HCT116 (cell line): ENCODE measurements around the gene LRRC7. TPM values are rescaled to one million over a fixed set of nuclear protein-coding genes. Genes with fewer than 3 reads are reported as not detected.

ENCODE experiments used
- ATAC-seq: fragments of 200-7000 bp; cut with Tn5 transposase; 2 replicates; pipeline ENCODE4 v1.9.1; 2020; ENCODE audit warnings: mild to moderate bottlenecking, moderate library complexity
- BruUV-seq: library from RNA; stranded (reverse); fragments of 400-500 nt; replicated peaks from 2 replicates; lab custom pipeline; 2021; lab: Mats Ljungman, UMichigan
- CTCF ChIA-PET: fragments of 300-600 bp; sonication (Branson Sonifier 250); formaldehyde crosslinking; loops from one replicate; lab custom pipeline; 2021; ENCODE audit warnings: antibody characterized with exemption; lab: Charles Lee
- POLR2A ChIA-PET: fragments of 300-600, 350-600 bp; sonication (Branson Sonifier 250); formaldehyde crosslinking; loops from one replicate; lab custom pipeline; 2021; ENCODE audit warnings: antibody characterized with exemption; lab: Charles Lee
- RAD21 ChIA-PET, 2 experiments: fragments of 300-600 bp; sonication (Branson Sonifier 250); formaldehyde crosslinking; loops; one replicate each; lab custom pipeline; 2023; ENCODE audit warnings: low total read pairs in 2 of 2; ENCODE audit not compliant: uncharacterized antibody in 2 of 2, unreplicated experiment in 2 of 2, low non-redundant PET in 1 of 2; lab: Charles Lee
- DNase-seq: peaks from one replicate; pipeline ENCODE4 v3.0.0-alpha.2; 2010; ENCODE audit warnings: low read depth, low spot score
- H2AFZ ChIP-seq: fragments of 200-600 bp; shearing (Covaris generic), sonication (generic); 2 replicates; pipeline ENCODE4 v1.6.1; 2017; ENCODE audit warnings: low read depth, mixed run types, mixed read lengths, antibody characterized with exemption, low read length; ENCODE audit not compliant: poor library complexity, severe bottlenecking
- H3K27ac ChIP-seq: 2 replicates; pipeline ENCODE4 v1.5.1; 2012; ENCODE audit warnings: low read depth, low read length
- H3K27me3 ChIP-seq: fragments of 200-600 bp; sonication (generic); 2 replicates; pipeline ENCODE4 v1.6.1; 2016; ENCODE audit warnings: mixed run types, low read length, mixed read lengths; ENCODE audit not compliant: insufficient read depth
- H3K36me3 ChIP-seq, 2 experiments: fragments of 200-500 bp in 1 of 2; fragments of 200-600 bp in 1 of 2; sonication (Bioruptor generic) in 1 of 2; sonication (generic) in 1 of 2; 2 replicates each; pipeline versions ENCODE4 v1.5.1 to v1.6.1; 2014 to 2016; ENCODE audit warnings: low read length in 2 of 2, inconsistent platforms in 1 of 2, mixed read lengths in 1 of 2, mixed run types in 1 of 2; ENCODE audit not compliant: insufficient read depth in 2 of 2, control insufficient read depth in 1 of 2
- H3K4me1 ChIP-seq, 2 experiments: fragments of 200-600 bp in 1 of 2; sonication (generic) in 1 of 2; 2 replicates each; pipeline versions ENCODE4 v1.5.1 to v1.6.1; 2012 to 2017; ENCODE audit warnings: low read length in 2 of 2, inconsistent platforms in 1 of 2, mild to moderate bottlenecking in 1 of 2, mixed read lengths in 1 of 2, mixed run types in 1 of 2, moderate library complexity in 1 of 2; ENCODE audit not compliant: insufficient read depth in 2 of 2, control insufficient read depth in 1 of 2
- H3K4me2 ChIP-seq: fragments of 200-600 bp; sonication (generic); 2 replicates; pipeline ENCODE4 v1.6.1; 2017; ENCODE audit warnings: mixed run types, low read length, mixed read lengths
- H3K4me3 ChIP-seq, 2 experiments: fragments of 200-600 bp in 1 of 2; sonication (generic) in 1 of 2; replicated peaks in 1 of 2; 2 replicates each; pipeline ENCODE4 v1.5.1; 2011 to 2016; ENCODE audit warnings: low read length in 2 of 2, control low read depth in 1 of 2, low read depth in 1 of 2, mild to moderate bottlenecking in 1 of 2, mixed read lengths in 1 of 2, mixed run types in 1 of 2
- H3K79me2 ChIP-seq: fragments of 200-600 bp; sonication (generic); 2 replicates; pipeline ENCODE4 v1.6.1; 2017; ENCODE audit warnings: mild to moderate bottlenecking, mixed run types, low read length, moderate library complexity, mixed read lengths; ENCODE audit not compliant: insufficient read depth
- H3K9ac ChIP-seq: fragments of 200-600 bp; sonication (generic); 2 replicates; pipeline ENCODE4 v1.6.1; 2016; ENCODE audit warnings: low read length, mixed read lengths
- H3K9me2 ChIP-seq: fragments of 200-600 bp; sonication (generic), shearing (Covaris generic); 2 replicates; pipeline ENCODE4 v1.6.1; 2017; ENCODE audit warnings: mixed run types, mild to moderate bottlenecking, moderate library complexity; ENCODE audit not compliant: insufficient read depth
- H3K9me3 ChIP-seq, 2 experiments: fragments of 200-500 bp in 1 of 2; fragments of 200-600 bp in 1 of 2; sonication (Bioruptor generic) in 1 of 2; sonication (generic) in 1 of 2; 2 replicates each; pipeline ENCODE4 v1.6.1; 2014 to 2017; ENCODE audit warnings: low read length in 2 of 2, mixed read lengths in 2 of 2, inconsistent platforms in 1 of 2, low read depth in 1 of 2, mild to moderate bottlenecking in 1 of 2, mixed run types in 1 of 2, moderate library complexity in 1 of 2; ENCODE audit not compliant: control insufficient read depth in 1 of 2, insufficient read depth in 1 of 2
- H4K20me1 ChIP-seq: fragments of 200-600 bp; sonication (generic), shearing (Covaris generic); 2 replicates; pipeline ENCODE4 v1.6.1; 2017; ENCODE audit warnings: mixed run types, mild to moderate bottlenecking, moderate library complexity; ENCODE audit not compliant: insufficient read depth
- CEBPB ChIP-seq: IDR thresholded peaks from 2 replicates; pipeline ENCODE4 v1.6.1; 2012; ENCODE audit warnings: low read depth
- EZH2 ChIP-seq: fragments of 200-600 bp; sonication (generic); IDR thresholded peaks from 2 replicates; pipeline ENCODE4 v1.6.1; 2017; ENCODE audit warnings: antibody characterized with exemption, mixed run types
- JUND ChIP-seq: IDR thresholded peaks from 2 replicates; pipeline ENCODE4 v1.6.1; 2012
- POLR2AphosphoS5 ChIP-seq: IDR thresholded peaks from 2 replicates; pipeline ENCODE4 v1.6.1; 2011; ENCODE audit warnings: mild to moderate bottlenecking, low read depth, low read length, moderate library complexity
- ZNF274 ChIP-seq: fragments of 200-500 bp; sonication (Bioruptor generic); IDR thresholded peaks from 2 replicates; pipeline ENCODE4 v1.6.1; 2014; ENCODE audit warnings: mild to moderate bottlenecking, low read depth, low read length, inconsistent platforms
- intact Hi-C: fragments of 100-400 bp; cut with micrococcal nuclease; formaldehyde crosslinking; loops from 2 replicates; pipeline ENCODE4 v1.10.0; 2022
- total RNA-seq: library from RNA; stranded (reverse); gene quantifications from one replicate; pipeline ENCODE4 v1.2.1, GENCODE V29; 2021; ENCODE audit not compliant: unreplicated experiment
- TF ChIP-seq, protein P1 (sequence below): IDR thresholded peaks from 2 replicates; pipeline ENCODE4 v1.6.1; 2012

Gene LRRC7
- total RNA-seq, 1 experiment from 2014 or later, result not detected

GRCh38 chr1:70051926-70052325 is 484.2 kb downstream of the LRRC7 start:
- Histone ChIP-seq H3K9me3 (no peaks in the 10 kb centered on the region), H3K36me3 (no peaks in the 10 kb centered on the region), H3K4me3 (no peak overlapping the region), H3K4me1 (no peaks in the 10 kb centered on the region), H3K4me2 (no peak overlapping the region), H2AFZ (no peak overlapping the region), H3K9me2 (no peaks in the 10 kb centered on the region), H4K20me1 (no peaks in the 10 kb centered on the region; the same call in 1 of the 2 replicates), H3K27me3 (peaks cover 38% of the 10 kb centered on the region), H3K9ac (no peak overlapping the region), H3K79me2 (no peaks in the 10 kb centered on the region), H3K27ac (no peak overlapping the region)
- TF ChIP-seq JUND (no peak), POLR2AphosphoS5 (no peak), ZNF274 (no peak), CEBPB (no peak), EZH2 (no peak)
- TF ChIP-seq, protein P1, sequence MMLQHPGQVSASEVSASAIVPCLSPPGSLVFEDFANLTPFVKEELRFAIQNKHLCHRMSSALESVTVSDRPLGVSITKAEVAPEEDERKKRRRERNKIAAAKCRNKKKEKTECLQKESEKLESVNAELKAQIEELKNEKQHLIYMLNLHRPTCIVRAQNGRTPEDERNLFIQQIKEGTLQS, result no peak
- no TSS peak for BruUV-seq
- DNase-seq, result no peak
- ATAC-seq, result no peak
- RAD21 ChIA-PET, result no interaction called here
- POLR2A ChIA-PET, result no interaction called here
- CTCF ChIA-PET, result no interaction called here
- intact Hi-C loops, result no loop called here

DNA sequence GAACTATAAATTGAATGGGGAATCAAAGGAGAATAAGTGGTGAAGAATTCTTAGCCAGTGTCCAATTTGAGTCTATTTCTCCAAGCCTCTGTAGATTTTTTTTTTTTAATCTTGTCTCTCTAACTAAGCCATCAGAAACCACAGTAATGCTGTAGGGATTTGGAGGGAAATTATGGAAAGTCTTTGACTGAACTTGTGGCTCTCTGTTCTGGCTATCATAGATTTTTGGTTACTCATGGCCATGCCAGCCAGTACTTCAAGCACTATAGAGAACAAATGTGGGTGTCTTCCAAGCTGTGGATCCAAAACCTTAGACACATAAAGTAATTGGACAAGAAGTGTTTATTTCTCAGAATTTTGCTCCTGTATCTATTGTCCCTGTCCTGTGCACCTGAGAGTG is 489.8 kb downstream of the LRRC7 start:
- no peaks in the 10 kb centered on the region for H3K9me2 ChIP-seq
- intact Hi-C loops, result no loop called here
- H3K9ac ChIP-seq, result no peak overlapping the region
- no peaks in the 10 kb centered on the region for H3K4me1 ChIP-seq
- H3K27me3 ChIP-seq, result peaks cover 39% of the 10 kb centered on the region
- ATAC-seq (no peak), DNase-seq (no peak)
- H3K79me2 ChIP-seq, result no peaks in the 10 kb centered on the region
- TF ChIP-seq, protein P1, result no peak
- TF ChIP-seq, all 23 proteins: peak for 0
- no TSS peak for BruUV-seq
- Histone ChIP-seq H4K20me1 (no peaks in the 10 kb centered on the region; the same call in 1 of the 2 replicates), H3K27ac (no peak overlapping the region), H3K4me3 (no peak overlapping the region), H3K4me2 (no peak overlapping the region), H3K9me3 (no peaks in the 10 kb centered on the region), H2AFZ (no peak overlapping the region), H3K36me3 (no peaks in the 10 kb centered on the region)
- ChIA-PET RAD21 (no interaction called here), CTCF (no interaction called here), POLR2A (no interaction called here)
